ENCODE data around the gene PEPD.
A peak's percentile ranks its signal among the peaks of the same experiment; 100 is the strongest.
"Not testable (repeated sequence)": the region's sequence is repeated elsewhere in the genome, so short reads cannot be mapped to it uniquely, and the experiment has no call there.

The PEPD gene

DNA sequence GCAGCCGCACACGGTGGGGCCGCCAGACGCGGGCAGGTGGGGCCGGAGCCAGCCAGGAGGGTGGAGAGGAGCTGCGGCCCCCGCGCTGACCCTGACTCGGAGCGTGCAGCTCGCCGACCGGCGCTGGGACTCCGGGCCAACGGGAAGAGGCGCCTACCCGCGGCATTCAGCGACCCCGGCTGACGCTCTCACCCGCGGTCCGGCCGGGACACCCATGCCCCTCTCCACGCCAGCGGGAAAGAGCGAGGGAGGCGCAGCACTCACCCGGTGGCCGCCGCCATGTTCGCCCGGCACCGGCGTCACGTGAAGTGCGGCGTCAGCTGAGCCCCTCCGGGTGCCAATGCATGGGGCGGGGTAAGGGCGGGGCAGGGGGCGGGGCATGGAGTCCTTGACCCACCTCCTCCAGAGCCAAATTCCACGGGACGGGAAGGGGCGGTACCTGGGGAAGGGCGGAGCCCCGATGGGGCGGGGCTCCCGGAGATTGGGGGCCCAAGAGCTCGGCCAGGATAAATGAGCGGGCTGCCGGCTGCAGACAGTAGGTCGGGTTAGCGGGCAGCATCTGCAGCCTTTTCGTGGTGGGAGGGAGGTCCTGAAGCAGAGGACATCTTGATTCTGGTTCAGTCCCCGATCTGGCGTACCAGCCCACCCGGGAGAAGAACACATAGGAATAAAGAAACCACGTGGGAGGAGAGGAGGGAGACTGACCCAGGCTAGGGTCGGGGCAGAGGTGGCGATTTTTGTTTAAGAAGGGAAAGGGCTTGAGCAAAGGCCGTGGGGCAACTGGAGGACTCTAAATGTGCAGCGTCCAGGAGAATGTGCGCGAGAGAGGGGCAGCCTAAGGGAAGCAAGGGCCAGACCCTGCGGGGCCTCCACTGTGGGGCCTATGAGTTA lies at the start of gene PEPD:
Gene PEPD (minus strand): TSS at position 312 of the 891 bp plus-strand sequence. CDS start 31 bp downstream, at position 281.
- peak; percentile 83 to 95 for DNase-seq

DNA sequence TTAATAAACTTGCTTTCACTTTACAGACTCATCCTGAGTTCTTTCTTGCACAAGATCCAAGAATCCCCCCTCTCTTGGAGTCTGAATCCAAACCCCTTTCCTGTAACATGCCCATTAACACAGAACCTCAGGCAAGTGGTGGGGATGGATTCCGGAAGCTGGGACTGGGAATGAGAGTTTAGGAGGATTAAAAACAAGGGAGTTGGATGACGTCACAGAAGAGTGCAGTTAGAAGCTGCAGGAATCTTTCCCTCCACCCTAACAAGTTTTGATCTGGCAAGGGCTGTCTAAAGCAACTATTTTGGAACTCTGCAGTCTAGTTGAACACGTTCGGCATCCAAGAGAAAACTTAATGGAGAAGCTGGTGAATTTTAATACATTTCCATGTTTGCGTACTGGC lies 48.2 kb upstream of the PEPD start:
- DNase-seq = no peak

DNA sequence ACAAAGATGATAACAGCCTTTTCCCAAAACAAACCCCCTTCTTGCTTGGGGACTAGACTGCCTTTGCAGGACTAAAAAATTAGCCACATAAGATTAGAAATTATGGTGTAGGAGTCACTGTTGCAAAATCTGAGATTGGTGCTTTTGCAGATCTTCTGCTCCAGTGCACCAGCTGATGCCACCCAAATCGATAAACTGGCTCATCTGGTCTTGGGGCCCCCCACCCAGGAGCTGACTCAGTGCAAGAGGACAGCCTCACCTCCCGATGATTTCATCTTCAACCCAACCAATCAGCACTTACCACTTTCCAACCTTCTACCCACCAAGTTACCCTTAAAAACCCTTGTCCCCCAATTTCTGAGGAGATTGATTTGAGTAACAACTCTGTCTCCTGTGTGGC lies 47.1 kb upstream of the PEPD start:
- no peak for DNase-seq

DNA sequence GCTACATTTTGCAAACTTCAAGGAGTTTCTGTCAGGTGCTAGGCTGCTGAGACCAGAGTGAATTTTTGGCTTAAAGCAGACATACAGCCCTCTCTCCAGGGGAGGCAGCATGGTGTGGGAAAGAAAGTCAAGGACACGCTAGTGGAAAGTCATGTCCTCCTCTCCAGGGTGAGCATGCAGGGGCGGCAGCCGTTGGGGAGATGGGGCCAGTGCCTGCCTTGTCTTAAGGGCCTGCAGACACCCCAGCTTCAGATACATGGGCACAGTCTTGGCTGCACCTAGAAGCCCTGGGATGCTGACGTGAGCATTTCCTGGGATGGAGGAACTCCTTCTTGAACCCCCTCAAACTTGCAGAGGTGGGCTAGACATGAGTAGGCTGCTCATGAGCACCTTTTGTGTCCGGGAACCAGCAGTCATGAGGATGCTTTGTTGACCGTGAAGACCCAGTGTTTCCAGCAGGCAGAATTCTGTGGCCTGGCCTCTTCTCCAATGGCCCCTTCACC lies 43.3 kb upstream of the PEPD start:
- DNase-seq = no peak

DNA sequence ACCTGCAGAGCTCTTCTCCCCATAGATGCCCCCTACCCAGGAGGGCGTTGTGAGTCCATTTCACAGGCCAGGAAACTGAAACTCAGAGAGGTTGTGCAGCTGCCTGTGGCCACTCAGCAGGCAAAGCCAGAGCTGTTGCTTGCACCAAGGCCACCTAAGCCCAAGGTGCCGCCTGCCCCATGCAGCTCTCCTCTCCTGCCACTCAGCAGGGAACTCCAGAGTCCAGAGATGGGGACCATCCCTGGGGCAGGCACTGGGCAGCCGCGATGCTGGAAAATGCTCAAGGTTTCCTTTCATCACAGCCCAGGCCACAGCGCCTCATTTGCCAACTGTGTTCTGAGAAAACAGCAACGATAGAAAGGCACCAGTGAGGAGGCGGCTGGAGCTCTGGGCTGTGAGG lies 41.0 kb upstream of the PEPD start:
- no peak for DNase-seq

DNA sequence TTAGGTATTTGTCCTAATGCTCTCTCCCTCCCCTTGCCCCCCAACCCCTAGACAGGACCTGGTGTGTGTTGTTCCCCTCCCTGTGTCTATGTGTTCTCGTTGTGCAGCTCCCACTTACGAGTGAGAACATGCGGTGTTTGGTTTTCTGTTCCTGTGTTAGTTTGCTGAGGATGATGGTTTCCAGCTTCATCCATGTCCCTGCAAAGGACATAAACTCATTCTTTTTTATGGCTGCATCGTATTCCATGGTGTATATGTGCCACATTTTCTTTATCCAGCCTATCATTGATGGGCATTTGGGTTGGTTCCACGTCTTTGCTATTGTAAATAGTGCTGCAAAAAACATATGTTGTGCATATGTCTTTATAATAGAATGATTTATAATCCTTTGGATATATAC lies 40.1 kb upstream of the PEPD start:
- DNase-seq = not testable (repeated sequence)

DNA sequence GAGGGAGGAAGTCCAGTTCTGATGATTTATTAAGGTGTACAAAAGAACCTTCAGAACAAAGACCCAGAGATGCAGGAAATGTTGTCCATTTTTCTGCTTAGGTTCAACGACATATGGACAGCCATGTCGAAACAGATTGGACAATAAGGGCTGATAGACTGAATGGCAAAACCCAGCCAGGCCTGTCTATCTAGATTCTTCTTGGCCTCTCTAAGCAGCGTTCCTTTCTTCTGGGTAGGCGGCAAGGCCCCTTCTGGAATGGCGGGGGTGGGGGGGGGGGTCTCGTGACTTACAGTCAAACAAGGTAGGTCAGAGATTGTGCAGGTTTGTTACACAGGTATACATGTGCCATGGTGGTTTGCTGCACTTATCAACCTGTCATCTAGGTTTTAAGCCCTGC lies 39.7 kb upstream of the PEPD start:
- no peak for DNase-seq

DNA sequence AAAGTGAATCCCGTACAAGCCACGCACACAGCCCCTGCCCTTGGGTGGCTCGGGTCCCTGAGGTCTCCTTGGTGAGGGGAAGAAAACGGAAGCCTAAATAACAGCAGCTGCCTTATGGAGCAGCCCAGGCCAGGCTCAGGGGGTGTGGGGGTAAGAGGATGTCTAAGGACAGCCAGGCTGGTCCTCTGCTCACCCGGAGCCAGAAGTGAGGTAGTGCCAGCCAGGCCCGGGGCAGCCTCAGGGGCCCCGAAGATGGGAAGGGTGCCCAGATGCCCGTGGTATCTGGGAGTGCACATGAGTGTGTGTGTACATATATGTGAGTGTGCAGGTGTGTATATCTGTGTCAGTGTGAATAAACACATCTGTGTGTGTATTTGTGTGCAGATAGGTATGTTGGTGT lies 38.4 kb upstream of the PEPD start:
- DNase-seq = no peak

DNA sequence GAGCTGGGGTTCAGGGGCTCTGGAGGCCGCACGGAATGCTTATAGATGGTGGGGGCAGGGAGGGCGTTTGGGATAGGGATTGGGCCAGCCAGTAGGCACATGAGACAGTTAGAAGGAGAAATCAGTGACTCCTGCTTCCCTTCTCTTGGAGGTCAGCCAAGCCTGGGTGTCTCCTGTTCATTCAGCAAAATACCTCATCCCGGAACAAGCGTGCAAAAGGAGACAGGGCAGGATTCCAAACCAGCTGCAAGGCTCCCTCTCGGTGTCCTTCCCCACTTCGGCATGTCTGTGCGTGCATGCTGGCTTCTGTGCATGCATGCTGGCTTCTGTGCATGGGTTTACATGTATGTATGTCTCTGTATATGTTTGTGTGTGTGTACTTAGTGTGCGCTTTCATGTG lies 37.3 kb upstream of the PEPD start:
- DNase-seq = no peak

DNA sequence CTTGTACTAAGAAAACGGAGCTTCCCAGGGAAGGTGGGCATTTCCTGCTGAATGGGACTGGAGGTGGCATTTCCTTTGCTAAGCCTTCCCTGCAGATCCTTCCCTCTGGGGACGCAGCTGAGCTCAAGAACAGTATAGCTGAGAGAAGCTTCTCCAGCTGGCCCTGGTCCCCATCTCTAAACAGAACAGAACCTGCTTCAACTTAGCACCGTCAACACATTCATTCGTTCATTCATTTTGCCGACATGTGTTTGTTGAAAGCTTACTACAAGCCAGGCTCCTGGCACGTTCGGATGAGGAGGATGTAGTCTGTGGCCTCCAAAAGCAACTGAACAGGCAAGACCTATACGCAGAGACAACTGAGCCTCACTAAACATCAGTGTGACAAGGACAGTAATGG lies 36.6 kb upstream of the PEPD start:
- no peak for DNase-seq

DNA sequence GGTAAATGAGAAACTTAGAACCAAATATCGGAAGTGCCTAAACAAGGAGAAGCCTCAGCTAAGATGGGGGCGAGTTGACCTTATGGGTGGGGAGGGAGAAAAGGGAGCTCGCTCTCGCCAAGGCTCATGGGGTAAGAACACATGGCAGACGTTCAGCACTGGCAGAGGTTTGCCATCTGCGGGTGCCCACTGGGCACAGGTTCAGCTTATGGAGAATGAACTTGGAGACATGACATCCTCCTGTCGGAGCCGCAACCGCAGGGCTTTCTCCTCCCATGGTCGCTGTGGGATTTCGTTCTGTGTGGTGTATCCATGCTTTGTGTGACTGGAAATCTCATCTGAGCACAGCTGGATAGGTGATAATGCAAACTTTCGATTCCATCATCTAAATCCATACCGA lies 36.1 kb upstream of the PEPD start:
- DNase-seq = no peak

DNA sequence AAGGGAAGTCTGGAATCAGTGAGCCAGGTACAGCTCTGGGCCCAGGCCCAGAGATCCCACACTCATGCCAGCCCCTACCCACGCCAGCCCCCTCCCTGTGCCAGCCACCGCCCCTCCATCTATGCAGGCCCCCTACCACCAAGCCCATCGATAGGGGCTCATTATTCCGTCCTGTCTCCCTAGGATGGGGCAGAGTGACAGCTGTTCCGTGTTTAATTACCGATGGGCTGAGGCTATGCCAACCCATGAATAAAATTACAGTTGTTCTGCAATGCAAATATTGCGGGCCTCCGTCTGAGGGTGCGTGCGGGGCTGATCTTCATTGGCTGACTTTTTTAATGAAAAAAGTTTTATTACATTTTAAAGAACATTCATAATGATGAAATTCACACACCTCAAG lies 35.6 kb upstream of the PEPD start:
- no peak for DNase-seq

DNA sequence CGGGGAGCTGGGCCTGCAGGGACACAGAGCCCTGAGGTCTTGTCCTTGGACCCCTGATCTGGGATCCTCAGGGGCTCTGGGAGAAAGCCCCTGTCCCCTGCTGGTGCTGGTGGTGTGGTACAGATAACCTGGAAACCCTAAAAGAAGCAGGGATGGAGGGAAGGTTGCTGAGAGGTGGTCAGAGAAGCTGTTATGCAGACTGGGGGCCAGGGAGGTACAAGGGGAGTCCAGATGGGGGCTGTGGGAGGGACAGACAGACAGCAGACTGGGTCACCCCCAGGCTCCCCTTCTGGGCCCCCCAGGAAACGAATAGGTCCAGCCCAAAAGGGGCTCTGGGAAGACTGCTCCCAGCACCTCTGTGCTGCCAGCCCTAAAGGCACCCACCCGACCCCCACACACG lies 34.7 kb upstream of the PEPD start:
- DNase-seq = no peak

DNA sequence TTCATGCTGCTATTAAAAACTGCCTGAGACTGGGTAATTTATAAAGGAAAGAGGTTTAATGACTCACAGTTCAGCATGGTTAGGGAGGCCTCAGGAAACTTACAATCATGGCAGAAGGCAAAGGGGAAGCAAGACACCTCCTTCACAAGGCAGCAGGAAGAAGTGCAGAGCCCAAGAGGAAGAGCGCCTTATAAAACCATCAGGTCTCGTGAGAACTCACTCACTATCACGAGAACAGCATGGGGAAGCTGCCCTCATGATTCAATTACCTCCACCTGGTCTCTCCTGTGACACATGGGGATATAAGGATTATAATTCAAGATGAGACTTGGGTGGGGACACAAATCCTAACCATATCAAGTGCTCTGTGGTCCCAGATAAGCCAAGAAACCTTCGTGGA lies 34.1 kb upstream of the PEPD start:
- not testable (repeated sequence) for DNase-seq

DNA sequence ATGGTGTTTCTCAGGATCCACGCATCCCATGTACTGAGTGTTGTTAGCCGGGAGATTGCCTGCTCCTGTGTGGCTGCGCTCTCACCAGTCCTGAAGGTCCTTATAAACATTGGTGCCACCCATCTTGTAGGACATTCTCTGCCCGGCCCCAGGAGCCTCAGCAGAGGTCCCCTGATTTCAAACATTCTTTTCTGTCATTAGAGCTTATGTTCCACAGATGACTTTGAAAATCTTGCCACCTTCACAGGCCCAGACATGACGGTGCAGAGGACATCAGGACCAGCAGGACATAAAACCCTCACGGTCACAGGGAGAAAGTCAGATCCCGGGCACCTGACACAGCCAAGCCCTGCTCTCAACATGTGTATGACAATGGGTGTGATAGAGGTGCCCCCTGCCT lies 33.2 kb upstream of the PEPD start:
- no peak for DNase-seq

DNA sequence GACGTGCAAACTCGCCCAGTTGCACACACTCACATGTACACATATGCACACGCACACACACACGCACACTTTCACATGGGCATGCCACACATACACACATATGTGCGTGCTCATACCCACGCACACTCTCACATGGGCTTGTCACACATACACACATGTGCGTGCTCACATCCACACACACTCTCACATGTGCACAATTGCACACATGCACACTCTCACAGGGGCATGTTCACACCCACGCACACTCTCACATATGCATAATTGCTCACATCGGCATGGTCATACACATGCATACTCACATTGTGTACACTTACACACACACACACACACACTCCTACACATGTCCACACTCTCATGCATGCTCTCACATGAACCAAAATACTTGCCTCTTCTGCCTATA lies 32.8 kb upstream of the PEPD start:
- no peak for DNase-seq

DNA sequence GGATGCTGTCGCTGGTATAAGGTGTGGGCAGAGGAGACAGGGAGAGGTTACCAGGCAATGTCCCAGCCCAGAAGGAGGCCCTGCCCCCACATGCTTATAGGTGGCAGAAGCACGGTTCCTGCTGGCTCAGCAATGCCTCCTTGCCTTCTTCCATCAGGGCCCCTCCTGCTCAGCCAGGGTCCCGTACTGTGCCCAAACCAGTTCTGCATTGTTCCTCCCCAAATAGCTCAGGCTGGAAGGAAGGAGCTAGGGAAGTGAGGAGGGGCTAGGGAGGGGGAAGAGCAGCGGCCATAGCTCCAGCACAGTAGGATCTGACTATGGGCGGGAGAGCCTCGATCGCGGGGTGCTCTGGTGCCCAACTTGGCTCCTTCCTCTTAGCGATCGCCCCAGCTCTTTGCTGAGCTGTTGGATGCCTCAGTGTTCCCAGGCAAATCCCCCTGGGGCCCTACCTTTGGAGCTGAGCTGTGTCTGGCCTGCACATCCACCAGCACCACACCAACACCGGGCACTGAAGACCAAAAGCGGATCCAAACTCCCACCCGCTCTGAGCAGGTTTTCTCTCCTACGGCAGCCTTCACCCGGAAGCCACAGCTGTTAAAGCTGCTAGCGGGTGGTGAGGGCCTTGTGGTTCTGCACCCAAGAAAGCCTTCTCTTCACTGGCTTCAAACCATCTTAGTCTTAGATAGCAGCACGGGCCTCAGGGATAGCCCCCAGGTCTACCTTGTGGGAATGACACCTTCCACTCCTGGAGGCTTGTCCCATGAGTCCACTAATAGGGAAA lies 32.1 kb upstream of the PEPD start:
- DNase-seq = no peak

DNA sequence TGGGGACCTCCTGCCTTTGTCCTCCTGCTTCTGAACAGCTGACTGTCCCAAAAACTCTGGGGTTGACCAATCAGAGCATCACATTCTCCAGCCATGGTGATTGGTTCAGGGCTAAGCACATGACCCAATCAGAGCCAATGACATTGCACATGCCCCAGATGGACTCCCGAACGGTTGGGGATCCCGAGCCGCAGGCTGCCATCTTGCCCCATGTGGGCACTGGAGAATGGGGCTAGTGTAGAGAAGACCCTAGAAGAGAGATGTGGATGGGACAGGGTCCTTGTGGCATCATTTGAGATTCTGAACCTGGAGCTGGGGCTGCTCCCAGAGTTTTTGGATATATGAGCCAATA lies 31.3 kb upstream of the PEPD start:
- no peak for DNase-seq

DNA sequence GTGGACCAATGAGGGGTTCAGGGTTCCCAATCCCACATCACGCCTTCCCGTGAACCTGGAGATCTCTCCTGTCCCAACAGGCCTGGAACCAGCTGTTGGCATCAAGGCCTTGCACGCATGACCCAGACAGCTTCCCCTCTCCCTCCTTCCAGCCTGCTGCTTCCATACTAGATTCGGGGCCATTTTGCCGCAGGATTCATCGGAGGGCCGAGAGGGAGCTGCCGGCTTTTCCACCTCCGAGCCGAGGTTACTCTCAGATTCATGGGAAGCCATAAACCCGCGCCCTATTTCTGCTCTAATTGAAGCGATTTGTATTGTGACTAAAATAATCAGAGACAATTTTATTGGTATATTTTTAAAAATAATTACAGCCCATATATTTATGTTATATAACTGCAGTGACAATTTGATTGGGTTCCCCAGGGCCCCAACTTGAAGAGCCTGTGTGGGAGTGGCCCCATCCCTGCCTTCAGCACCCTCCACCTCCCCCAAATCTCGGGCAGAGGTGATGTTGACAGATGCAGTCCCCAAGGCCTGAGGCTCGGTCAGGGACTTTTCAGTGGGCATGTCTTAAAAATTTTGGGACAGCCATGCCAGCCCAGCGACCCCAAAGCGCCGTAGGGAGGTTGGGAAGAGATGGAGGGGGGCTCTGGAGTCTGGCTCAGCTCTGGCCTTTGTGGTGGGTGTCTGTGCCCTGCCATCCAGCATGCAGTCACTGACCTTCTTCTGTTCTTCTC lies 30.8 kb upstream of the PEPD start:
- no peak for DNase-seq

DNA sequence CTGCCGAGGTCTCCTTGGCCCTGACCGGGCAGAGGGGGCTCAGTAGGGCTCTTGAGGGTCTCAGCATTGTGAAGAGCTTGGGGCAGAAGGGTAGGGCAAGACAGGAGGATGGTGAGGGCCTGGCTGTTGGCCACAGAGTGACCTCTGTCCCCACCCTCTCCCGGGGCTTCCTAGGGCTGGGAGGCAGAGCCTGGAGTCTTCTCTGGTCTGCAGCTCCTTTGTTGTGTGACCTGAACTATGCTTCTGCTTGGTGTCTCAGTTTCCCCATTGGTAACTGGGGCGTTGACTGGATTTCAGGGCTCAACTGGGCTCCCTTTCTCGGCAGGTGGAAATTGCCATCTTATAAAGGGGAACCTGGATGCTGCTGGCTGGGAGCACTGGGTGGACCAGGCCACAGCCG lies 30.1 kb upstream of the PEPD start:
- no peak for DNase-seq

DNA sequence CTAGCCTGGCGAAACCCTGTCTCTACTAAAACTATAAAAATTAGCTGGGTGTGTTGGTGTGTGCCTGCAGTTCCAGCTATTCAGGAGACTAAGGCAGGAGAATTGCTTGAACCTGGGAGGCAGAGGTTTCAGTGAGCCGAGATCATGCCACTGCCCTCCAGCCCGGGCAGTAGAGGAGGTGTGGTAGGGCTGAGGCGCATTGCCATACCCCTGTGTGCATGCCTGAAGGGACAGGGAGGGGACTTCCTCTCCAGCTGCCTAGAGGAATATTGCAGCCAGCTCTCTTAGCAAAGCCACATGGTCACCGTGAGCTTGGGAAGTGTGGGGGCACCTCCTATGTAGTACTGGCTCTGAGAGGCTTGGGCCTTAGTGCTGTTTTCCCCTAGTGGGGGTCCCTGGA lies 29.2 kb upstream of the PEPD start:
- DNase-seq = no peak

DNA sequence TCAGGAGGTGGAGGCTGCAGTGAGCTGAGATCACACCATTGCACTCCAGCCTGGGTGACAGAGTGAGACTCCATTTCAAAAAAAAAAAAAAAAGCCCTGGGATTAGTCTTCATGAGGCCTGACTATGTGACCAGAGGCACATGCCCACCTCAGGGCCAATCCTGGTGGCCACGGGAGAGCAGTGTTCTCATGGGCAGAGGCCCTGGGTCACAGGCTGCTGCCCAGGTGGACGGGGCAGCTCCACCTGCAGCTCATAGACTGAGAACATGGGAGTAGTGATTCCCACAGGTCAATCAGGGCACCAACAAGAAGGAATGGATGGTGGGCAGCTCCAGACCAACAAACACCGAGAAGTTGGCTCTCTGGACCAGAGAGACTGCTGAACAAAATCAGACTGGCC lies 26.1 kb upstream of the PEPD start:
- DNase-seq = no peak

DNA sequence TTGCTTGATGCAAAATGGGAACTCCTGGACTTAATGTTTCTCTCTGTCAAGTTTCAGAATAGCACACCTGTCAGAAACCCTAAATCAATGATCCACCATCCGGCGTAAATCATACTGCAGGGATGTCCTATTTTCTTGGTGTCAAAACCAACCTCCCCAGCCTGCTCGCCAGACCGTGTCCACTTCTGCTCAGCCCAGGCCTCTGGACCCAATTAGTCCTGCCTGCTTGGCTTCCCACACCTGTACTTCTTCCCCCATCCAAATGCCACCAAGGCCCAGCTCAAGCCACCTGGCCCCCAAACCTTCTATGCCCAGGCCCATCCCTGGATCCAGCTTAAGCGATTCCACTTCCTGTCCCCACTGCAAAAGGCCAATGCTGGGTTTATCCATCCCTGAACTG lies 25.1 kb upstream of the PEPD start:
- no peak for DNase-seq
